HL-60/S4 (cell line): ENCODE measurements around the gene SRGN.

Source experiments
- in situ Hi-C: fragments of 300-500 bp; cut with MboI; formaldehyde crosslinking; loops from 2 replicates; pipeline ENCODE4 v1.14.3; 2022; ENCODE audit warnings: low sequenced_read_pairs

SRGN gene

DNA sequence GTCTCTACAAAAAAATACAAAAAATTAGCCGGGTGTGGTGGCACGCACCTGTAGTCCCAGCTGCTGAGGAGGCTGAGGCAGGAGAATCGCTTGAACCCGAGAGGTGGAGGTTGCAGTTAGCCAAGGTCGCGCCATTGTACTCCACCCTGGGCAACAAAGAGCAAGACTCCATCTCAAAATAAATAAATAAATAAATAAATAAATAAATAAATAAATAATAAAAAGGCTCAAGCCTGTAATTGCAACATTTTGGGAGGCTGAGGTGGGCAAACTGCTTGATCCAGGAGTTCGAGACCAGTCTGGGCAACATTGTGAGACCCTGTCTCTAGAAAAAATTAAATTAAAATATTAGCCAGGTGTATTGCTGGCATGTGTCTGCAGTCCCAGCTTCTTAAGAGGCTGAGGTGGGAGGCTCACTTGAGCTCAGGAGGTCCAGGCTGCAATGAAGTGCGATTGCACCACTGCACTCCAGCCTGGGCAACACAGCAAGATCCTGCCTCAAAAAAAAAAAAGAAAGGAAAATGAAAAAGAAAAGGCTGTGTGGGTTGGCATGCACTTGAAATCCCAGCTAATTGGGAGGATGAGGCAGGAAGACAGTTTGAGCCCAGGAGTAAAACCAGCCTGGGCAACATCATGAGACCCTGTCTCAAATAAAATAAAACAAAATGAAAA, 27.6 kb upstream of the SRGN start:
- in situ Hi-C loops, result no loop called here

DNA sequence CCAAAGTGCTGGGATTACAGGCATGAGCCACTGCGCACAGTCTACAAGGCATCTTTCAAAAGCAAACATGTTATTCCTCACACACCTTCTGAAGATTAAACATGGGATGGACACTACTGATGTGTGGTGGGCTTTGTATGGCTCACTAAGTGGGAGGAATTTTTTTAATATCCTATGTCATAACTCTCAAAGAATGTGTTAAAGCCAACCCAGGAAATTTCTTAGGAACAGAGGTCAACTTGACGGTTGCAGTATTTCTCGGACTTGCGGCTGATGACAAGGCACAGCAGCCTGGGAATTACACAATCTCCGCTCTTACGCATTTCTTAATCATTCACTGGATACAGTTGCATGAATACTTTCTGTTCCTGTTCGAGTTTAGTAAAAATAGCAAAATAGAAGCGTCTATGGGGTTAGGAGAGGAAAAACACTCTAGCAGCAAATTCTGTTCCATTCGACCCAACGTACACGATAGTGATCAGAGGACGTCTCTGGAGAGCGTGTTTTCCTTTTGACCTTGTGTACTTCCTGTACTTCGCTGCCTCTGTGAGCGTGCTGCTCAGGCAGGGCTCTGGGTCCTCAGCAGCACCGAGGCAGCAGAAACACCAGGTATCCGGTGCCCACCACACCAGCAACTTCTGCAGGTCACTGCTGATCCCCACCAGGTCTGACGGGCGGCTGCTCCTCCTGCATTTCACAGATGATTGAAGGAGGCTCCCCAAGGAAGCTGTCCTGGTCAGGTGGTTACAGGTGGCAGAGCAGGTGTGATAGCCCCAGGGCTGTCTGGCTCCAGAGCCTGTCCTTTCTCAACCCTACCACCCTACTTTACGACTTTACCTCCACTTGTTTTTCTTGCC, 26.4 kb upstream of the SRGN start:
- in situ Hi-C loops, result no loop called here

DNA sequence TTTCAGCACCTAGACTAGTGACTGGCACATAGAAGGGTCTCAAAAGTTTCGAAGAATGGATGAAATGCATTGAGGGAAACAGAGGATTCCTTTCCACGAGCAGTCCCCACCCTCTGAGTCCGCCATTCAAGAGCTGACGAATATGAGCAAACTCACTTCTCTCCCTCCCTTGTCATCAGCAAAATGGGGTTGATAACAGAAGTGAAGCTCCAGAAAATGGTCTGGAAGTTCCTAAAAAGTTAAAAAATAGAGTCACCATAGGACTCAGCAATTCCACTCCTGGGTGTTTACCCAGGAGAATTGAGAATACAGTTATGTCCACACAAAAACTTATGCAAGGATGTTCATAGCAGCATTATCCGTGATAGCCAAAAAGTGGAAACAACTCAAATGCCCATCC, 25.0 kb upstream of the SRGN start:
- in situ Hi-C loops, result no loop called here

DNA sequence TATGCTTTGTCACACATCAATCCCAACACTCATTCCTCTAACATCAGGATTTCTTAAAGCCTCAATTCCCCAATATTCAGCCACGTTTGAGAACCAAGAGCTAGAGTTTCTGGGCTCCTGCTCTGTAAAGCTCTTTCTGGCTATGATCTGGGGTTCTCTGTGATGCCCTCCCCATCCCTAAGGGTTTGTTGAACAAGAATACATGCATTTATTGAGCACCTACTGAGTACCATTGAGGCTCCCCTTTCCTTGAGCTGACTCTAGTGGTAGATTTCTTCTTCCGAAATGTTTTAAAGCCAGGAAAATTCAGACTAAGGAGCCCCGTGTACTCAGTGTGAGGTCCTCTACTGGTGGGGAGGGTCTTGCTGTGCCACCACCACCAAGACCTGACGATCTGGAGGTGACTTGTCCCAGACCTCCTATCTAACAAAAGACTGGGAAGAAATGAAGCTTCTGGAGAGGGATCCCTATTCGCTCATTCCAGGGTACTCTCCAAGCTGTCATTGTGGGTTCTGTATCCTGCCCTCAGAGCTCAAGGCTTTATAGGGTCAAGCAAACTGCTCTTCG, 23.1 kb upstream of the SRGN start:
- in situ Hi-C loops, result no loop called here

GRCh38 chr10:69065406-69066361, 22.2 kb upstream of the SRGN start:
- in situ Hi-C loops, result no loop called here

GRCh38 chr10:69067189-69067588, 20.7 kb upstream of the SRGN start:
- in situ Hi-C loops, result no loop called here

- in situ Hi-C loops, result no loop called here
Observed at GRCh38 chr10:69068549-69068948, 19.4 kb upstream of the SRGN start.

- in situ Hi-C loops, result no loop called here
Observed at GRCh38 chr10:69069090-69070042, 18.5 kb upstream of the SRGN start.

GRCh38 chr10:69070951-69071350, 17.0 kb upstream of the SRGN start:
- in situ Hi-C loops, result no loop called here

DNA sequence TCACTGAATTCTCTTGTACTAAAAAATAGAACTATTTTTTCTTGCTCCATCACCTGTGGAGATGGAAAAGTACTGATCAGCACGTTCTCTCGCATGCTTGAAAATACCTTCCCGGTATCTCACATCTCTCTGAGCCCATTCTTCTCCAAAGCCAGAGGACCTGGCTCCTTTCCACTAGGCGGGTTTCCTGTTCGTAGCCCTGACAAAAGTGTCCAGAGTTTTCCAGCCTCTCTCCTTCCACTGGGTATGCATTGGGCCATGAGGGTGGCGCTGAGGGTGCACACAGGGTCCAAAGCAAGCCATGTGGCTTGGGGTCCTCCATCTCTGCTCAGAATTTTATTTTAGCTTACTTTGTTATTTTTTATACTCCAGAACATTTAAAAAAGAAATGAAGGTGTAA, 16.3 kb upstream of the SRGN start:
- in situ Hi-C loops, result no loop called here

DNA sequence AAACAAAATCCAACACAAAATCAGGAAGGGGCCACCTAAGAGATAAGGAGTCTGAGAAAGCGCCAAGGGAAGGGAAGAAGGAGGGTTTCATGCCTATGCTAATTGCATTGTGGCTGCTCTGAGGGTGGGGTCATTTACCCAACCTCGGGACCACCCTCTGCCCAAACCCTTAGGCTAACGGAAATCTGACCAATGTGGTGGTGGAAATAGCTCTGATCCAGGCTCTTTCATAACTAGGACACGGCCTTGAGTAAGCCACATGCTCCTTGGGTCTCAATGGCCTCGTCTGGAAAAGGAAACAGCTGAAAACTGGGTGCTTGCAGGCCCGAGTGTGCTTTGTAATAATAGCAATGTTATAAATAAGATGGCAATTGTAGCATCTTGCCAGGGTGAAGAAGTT, 14.9 kb upstream of the SRGN start:
- in situ Hi-C loops, result no loop called here

DNA sequence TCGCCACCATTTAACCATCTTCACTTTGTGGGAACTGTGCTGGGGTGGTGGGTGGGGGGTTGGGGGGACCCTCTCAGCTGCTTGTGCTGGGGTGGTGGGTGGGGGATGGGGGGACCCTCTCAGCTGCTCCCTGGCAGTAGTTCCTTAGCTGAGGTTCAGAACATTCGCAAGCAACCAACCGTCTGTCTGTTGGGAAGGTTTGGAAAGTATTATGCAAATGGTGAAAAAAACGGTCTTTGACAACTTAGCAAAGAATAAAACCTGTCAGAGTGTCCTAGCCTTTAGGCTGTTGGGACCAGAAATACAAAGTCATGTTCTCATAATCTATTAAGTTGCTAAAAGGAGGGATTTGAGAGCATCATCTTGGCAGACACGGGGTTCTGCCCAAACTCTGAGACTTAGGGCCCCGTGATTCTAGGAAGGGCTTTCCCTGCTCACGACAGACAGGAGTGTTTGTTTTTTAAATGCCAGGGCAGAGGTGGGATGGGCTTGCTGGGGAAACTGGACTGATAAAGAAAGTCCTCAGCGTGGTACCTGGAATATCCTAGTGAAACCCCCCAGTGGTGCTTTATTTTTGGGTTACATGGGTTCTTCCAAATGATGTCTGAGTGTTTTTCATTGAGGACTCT, 14.1 kb upstream of the SRGN start:
- in situ Hi-C loops, result no loop called here

- in situ Hi-C loops, result no loop called here
Observed at GRCh38 chr10:69074532-69074931, 13.4 kb upstream of the SRGN start.

DNA sequence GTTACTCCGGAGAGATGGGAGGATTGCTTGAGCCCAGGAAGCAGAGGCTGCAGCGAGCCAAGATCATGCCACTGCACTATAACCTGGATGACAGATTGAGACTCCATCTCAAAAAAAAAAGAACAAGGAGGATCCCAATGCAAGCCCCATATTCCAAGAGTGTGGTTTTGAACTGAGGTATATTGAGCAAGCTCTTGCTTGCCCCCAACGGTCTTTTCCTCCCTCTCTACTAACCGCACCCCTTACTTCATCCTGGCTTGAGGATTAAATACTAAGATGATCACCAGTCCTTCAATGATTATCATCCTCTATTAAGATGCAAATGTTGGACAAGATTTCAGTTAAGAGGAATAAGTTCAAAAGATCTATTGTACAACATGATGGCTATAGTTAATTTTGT, 12.5 kb upstream of the SRGN start:
- in situ Hi-C loops, result no loop called here

DNA sequence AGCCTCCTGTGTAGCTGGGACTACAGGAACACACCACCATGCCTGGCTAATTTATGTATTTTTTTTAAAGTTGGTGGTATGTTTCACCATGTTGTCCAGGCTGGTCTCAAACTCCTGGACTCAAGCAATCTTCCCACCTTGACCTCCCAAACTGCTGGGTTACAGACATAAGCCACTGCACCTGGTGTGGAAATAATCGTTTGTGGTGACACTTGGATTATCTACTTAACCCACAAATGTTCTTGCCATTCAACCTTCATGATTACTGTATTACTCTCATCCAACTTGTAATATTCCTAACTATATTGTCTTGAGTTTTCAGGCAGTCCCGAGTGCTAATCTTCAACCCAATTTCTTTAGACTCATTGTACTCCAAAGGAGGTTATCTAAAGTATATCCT, 9.6 kb upstream of the SRGN start:
- in situ Hi-C loops, result no loop called here

DNA sequence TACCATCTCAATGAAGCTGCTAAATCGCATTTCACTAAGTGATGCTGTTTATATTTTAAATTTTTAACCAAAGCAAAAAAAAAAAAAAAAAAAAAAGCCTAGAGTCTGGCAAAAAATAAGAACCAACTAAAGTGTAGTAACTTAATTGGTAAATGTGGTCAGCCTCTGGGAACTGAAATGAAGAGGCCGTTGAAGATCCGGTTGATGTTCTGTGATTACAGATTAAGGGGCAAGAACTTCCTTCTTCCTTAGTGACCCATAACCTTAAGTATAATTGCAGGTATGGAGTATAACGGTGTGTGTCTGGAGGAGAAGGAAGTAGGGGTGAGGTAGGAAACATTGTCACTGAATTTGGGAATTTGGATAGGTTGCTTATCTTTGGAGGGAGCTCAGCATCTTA, 7.7 kb upstream of the SRGN start:
- in situ Hi-C loops, result no loop called here

DNA sequence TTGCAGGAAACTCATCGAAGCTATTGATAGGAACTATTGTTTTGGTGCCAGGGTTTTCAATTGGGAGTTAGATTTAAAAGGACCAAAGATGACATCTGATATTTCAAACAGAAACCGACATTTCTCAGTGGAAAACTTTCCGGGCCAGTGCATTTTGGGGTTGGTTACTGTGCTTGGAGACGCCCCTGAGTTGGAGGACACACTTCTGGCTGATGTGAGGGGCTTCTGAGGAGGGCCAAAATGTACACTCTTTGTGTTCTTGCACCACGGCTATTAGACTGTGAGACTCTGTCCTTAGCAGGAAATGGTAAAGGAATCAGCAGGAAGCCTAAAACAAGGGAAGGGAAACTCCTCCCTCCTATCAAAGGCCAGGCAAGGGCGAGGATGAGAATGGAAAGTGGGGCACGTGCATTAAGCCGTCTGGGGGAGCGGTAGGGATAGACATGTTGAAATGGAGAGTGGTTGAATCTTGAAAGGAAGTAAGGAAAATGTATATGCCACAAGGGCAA, 1.8 kb upstream of the SRGN start:
- in situ Hi-C loops, result no loop called here

GRCh38 chr10:69088471-69088769, 517 bp downstream of the SRGN start:
- in situ Hi-C loops, result no loop called here

DNA sequence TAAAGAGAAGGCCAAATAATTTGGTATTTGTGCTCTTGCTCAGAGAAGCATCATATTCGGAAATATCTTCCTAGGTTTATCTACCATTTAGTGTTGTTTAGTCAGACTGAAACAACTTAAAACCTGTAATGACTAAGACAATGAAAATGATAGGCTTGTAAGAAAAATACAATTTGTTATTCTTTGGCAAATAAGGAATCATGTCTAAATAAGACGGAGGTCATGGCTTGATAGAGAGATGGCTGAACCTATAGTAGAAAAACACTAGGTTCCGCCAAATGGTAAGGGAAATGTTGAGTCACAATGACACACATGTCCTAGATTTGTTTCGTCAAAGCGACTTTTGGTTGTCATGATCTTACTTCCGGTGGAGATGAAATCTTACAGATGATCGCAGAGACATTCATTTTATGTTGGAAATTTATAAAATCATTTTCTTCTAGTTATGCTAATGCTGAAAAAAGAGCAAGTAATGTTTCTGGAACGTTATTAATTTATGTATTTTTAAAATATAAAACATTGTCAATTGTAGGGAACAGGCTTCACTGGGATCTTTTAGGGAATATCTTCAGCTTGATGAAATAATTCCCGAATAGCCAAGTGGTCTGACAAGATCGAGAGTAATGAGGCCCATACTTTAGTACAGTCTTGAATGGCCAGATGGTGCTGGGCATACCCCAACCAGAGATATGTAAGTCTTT, 1.0 kb downstream of the SRGN start:
- in situ Hi-C loops, result no loop called here
